HepG2 (cell line): ENCODE data around the gene RAB24. TPM values are rescaled to one million over a fixed set of nuclear protein-coding genes. Genes with fewer than 3 reads are reported as not detected.

Source experiments
- DR1 ChIP-seq: sonication (generic); formaldehyde crosslinking; IDR thresholded peaks from 2 replicates; pipeline ENCODE4 v1.8.0; 2021; ENCODE audit warnings: mild to moderate bottlenecking, missing genetic modification reagents, inconsistent platforms
- GATAD2A ChIP-seq: IDR thresholded peaks from 2 replicates; pipeline ENCODE4 v1.6.1; 2016
- HDAC6 ChIP-seq: fragments of 200-600 bp; sonication (generic); IDR thresholded peaks from 2 replicates; pipeline ENCODE4 v1.7.0; 2017; ENCODE audit warnings: mild to moderate bottlenecking, antibody characterized with exemption, low read length, low read depth
- KDM2A ChIP-seq: sonication (generic); formaldehyde crosslinking; IDR thresholded peaks from 2 replicates; pipeline ENCODE4 v1.4.0; 2020; ENCODE audit warnings: low read depth, missing genetic modification reagents, borderline replicate concordance
- NKX3-1 ChIP-seq: sonication (generic); formaldehyde crosslinking; IDR thresholded peaks from 2 replicates; pipeline ENCODE4 v1.5.0; 2020; ENCODE audit warnings: missing genetic modification reagents
- POLR2G ChIP-seq: fragments of 200-400 bp; formaldehyde crosslinking; IDR thresholded peaks from 2 replicates; pipeline ENCODE4 v1.6.1; 2018; ENCODE audit warnings: mild to moderate bottlenecking, low read depth, low read length, moderate library complexity
- SIN3B ChIP-seq: fragments of 150-350 bp; IDR thresholded peaks from 2 replicates; pipeline ENCODE4 v1.6.1; 2014; ENCODE audit warnings: low read length
- SP4 ChIP-seq: sonication (generic); formaldehyde crosslinking; IDR thresholded peaks from 2 replicates; pipeline ENCODE4 v1.8.1; 2023; ENCODE audit warnings: mild to moderate bottlenecking, missing genetic modification reagents
- SRSF4 ChIP-seq: fragments of 200-400 bp; formaldehyde crosslinking; IDR thresholded peaks from one replicate; pipeline ENCODE4 v1.6.1; 2018; ENCODE audit warnings: mild to moderate bottlenecking, low read depth, low read length, moderate library complexity; ENCODE audit not compliant: poor library complexity, severe bottlenecking
- ZNF253 ChIP-seq: sonication (generic); formaldehyde crosslinking; IDR thresholded peaks from 2 replicates; pipeline ENCODE4 v1.8.0; 2022; ENCODE audit warnings: mild to moderate bottlenecking, missing genetic modification reagents, borderline replicate concordance
- ZNF547 ChIP-seq: sonication (generic); formaldehyde crosslinking; IDR thresholded peaks from 2 replicates; pipeline ENCODE4 v1.5.1; 2020; ENCODE audit warnings: mild to moderate bottlenecking, missing genetic modification reagents
- ZNF629 ChIP-seq: sonication (generic); formaldehyde crosslinking; conservative IDR thresholded peaks from 2 replicates; pipeline ENCODE4 v1.5.0; 2020; ENCODE audit warnings: missing genetic modification reagents
- ZNF891 ChIP-seq: sonication (generic); formaldehyde crosslinking; IDR thresholded peaks from 2 replicates; pipeline ENCODE4 v1.5.0; 2020; ENCODE audit warnings: mild to moderate bottlenecking, missing genetic modification reagents
- polyA plus RNA-seq, 8 experiments: library from polyadenylated mRNA; depleted of rRNA in 3 of 8; stranded (reverse) in 7 of 8; unstranded in 1 of 8; fragments of >200 nt; fragmentation: Illumina TruSeq in 4 of 8; extraction: Trizol in 4 of 8; gene quantifications; 2 replicates each; pipeline versions ENCODE4 v1.2.1 to v1.2.3, GENCODE V29; 2011 to 2016; ENCODE audit warnings: low read depth in 4 of 8, missing spikeins in 1 of 8, mixed read lengths in 1 of 8; ENCODE audit not compliant: insufficient read depth in 1 of 8
- total RNA-seq, 5 experiments: library from RNA; depleted of rRNA; stranded (reverse); fragments of >200 nt; fragmentation: Illumina TruSeq; extraction: Trizol; gene quantifications; 2 replicates each; pipeline ENCODE4 v1.2.3, GENCODE V29; 2016; ENCODE audit warnings: low read depth in 1 of 5
- TF ChIP-seq, protein P1 (sequence below): sonication (generic); formaldehyde crosslinking; IDR thresholded peaks from 2 replicates; pipeline ENCODE4 v1.8.0; 2022; ENCODE audit warnings: missing genetic modification reagents, mild to moderate bottlenecking, moderate library complexity, borderline replicate concordance
- TF ChIP-seq, protein P2 (sequence below): sonication (generic); formaldehyde crosslinking; IDR thresholded peaks from 2 replicates; pipeline ENCODE4 v1.5.1; 2020; ENCODE audit warnings: missing genetic modification reagents, mild to moderate bottlenecking, borderline replicate concordance
- TF ChIP-seq, protein P3 (sequence below): sonication (generic); formaldehyde crosslinking; IDR thresholded peaks from 2 replicates; pipeline ENCODE4 v1.8.1; 2022; ENCODE audit warnings: low read depth, mild to moderate bottlenecking, missing genetic modification reagents
- TF ChIP-seq, protein P4 (sequence below): sonication (generic); formaldehyde crosslinking; IDR thresholded peaks from 2 replicates; pipeline ENCODE4 v1.5.1; 2020; ENCODE audit warnings: missing genetic modification reagents, mild to moderate bottlenecking, borderline replicate concordance
- TF ChIP-seq, protein P5 (sequence below): sonication (generic); formaldehyde crosslinking; IDR thresholded peaks from 2 replicates; pipeline ENCODE4 v1.8.1; 2023; ENCODE audit warnings: mild to moderate bottlenecking, missing genetic modification reagents, borderline replicate concordance

The RAB24 gene
- total and polyA plus RNA-seq, 2 of the 13 experiments (the other 11 are each of a cell fraction or from before 2014, with no cell fraction given), result 22.9 to 63.7 TPM

DNA sequence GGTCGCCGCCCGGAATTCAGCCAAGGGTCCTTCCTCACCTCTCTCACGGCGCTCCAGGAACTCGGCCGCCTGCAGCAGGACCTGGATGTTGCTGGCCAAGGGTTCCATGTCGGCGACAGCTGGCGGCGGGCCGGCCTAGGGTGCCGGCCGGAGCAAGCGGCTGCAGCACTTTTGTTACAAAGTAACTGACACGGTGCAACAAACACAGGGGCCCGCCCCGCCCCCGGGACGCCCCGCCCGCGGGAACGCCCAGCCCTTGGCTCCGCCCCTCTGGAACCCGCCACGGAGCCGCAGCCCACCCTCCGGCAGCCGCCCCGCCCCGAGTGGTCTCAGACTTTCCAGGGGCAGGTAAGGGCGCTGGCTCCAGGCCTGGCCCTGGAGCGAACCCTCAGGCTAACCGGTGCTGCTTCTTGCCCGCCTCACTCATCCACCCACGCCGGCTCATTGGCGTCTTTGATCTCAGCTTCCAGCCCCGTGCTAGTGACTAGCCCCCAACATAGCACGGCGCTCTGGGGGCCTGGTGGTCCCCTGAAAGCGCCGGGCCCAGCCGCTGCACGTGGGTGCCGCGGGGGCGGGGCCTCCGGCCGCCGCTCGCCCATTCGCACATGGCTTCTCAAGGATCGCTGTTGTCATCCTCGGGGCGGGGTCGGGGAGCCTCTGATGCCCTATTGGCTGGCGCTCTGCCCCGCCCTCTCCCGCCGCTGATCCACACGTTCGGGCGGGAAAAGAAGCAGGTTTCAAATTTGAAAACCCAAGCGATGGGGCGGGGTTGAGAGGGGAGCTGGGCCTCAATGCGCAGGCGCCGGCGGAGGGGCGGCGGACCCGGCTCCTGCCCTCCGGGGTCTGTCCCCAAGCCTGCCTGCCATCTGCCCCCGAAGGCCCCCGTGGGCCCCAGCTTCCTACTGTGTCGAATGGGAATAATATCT is 8.5 kb upstream of the RAB24 start, which contains the start of gene MXD3 (continued):
- TF ChIP-seq, protein P1, sequence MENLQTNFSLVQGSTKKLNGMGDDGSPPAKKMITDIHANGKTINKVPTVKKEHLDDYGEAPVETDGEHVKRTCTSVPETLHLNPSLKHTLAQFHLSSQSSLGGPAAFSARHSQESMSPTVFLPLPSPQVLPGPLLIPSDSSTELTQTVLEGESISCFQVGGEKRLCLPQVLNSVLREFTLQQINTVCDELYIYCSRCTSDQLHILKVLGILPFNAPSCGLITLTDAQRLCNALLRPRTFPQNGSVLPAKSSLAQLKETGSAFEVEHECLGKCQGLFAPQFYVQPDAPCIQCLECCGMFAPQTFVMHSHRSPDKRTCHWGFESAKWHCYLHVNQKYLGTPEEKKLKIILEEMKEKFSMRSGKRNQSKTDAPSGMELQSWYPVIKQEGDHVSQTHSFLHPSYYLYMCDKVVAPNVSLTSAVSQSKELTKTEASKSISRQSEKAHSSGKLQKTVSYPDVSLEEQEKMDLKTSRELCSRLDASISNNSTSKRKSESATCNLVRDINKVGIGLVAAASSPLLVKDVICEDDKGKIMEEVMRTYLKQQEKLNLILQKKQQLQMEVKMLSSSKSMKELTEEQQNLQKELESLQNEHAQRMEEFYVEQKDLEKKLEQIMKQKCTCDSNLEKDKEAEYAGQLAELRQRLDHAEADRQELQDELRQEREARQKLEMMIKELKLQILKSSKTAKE (CRISPR knock-in tag), result no peak
- TF ChIP-seq, protein P2, sequence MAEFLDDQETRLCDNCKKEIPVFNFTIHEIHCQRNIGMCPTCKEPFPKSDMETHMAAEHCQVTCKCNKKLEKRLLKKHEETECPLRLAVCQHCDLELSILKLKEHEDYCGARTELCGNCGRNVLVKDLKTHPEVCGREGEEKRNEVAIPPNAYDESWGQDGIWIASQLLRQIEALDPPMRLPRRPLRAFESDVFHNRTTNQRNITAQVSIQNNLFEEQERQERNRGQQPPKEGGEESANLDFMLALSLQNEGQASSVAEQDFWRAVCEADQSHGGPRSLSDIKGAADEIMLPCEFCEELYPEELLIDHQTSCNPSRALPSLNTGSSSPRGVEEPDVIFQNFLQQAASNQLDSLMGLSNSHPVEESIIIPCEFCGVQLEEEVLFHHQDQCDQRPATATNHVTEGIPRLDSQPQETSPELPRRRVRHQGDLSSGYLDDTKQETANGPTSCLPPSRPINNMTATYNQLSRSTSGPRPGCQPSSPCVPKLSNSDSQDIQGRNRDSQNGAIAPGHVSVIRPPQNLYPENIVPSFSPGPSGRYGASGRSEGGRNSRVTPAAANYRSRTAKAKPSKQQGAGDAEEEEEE (CRISPR knock-in tag), result no peak
- peak; percentile 57; the same call in 1 of the 2 replicates for TF ChIP-seq POLR2G
- TF ChIP-seq SP4 (CRISPR knock-in tag), result peak; percentile 86
- no peak for TF ChIP-seq DR1 (CRISPR knock-in tag)
- TF ChIP-seq, protein P3, sequence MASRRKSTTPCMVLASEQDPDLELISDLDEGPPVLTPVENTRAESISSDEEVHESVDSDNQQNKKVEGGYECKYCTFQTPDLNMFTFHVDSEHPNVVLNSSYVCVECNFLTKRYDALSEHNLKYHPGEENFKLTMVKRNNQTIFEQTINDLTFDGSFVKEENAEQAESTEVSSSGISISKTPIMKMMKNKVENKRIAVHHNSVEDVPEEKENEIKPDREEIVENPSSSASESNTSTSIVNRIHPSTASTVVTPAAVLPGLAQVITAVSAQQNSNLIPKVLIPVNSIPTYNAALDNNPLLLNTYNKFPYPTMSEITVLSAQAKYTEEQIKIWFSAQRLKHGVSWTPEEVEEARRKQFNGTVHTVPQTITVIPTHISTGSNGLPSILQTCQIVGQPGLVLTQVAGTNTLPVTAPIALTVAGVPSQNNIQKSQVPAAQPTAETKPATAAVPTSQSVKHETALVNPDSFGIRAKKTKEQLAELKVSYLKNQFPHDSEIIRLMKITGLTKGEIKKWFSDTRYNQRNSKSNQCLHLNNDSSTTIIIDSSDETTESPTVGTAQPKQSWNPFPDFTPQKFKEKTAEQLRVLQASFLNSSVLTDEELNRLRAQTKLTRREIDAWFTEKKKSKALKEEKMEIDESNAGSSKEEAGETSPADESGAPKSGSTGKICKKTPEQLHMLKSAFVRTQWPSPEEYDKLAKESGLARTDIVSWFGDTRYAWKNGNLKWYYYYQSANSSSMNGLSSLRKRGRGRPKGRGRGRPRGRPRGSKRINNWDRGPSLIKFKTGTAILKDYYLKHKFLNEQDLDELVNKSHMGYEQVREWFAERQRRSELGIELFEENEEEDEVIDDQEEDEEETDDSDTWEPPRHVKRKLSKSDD, result no peak
- TF ChIP-seq SRSF4, result no peak
- TF ChIP-seq, protein P4, sequence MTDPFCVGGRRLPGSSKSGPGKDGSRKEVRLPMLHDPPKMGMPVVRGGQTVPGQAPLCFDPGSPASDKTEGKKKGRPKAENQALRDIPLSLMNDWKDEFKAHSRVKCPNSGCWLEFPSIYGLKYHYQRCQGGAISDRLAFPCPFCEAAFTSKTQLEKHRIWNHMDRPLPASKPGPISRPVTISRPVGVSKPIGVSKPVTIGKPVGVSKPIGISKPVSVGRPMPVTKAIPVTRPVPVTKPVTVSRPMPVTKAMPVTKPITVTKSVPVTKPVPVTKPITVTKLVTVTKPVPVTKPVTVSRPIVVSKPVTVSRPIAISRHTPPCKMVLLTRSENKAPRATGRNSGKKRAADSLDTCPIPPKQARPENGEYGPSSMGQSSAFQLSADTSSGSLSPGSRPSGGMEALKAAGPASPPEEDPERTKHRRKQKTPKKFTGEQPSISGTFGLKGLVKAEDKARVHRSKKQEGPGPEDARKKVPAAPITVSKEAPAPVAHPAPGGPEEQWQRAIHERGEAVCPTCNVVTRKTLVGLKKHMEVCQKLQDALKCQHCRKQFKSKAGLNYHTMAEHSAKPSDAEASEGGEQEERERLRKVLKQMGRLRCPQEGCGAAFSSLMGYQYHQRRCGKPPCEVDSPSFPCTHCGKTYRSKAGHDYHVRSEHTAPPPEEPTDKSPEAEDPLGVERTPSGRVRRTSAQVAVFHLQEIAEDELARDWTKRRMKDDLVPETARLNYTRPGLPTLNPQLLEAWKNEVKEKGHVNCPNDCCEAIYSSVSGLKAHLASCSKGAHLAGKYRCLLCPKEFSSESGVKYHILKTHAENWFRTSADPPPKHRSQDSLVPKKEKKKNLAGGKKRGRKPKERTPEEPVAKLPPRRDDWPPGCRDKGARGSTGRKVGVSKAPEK (CRISPR knock-in tag), result no peak
- TF ChIP-seq HDAC6, result no peak
- peak; percentile 53; the same call in 1 of the 2 replicates for TF ChIP-seq KDM2A (CRISPR knock-in tag)
- TF ChIP-seq ZNF547 (CRISPR knock-in tag), result no peak
- peak; percentile 36; the same call in 1 of the 2 replicates for TF ChIP-seq SIN3B
- no peak for TF ChIP-seq NKX3-1 (CRISPR knock-in tag)
- no peak for TF ChIP-seq GATAD2A
- TF ChIP-seq, protein P5, sequence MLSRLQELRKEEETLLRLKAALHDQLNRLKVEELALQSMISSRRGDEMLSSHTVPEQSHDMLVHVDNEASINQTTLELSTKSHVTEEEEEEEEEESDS (CRISPR knock-in tag), result no peak
- TF ChIP-seq ZNF891, result no peak
- no peak for TF ChIP-seq ZNF253 (CRISPR knock-in tag)
- no peak for TF ChIP-seq ZNF629
